ENCODE data around the gene SATB2.

Gene SATB2

DNA sequence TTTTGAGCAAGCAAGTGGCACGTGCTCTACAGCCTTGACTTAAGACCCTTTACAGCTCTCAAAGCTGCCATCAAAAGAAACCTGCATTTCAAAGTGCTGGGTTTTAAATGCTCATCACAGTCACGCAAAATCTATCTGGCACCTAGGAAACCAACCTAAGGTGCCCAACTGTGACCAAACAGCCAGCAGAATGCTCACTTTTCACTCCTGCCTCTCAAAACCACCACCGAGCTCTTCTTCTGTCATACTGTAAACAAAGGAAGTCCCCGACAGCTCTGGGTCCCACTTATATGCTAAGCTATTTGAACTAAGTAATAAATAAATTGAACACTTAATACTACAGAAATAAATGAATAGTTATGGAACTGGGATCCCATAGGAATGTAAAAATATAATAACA, 33.6 kb downstream of the SATB2 start:
- in situ Hi-C loops (cut with HindIII; ENCODE audit: low sequenced_read_pairs): no loop called here
- TF ChIP-seq, protein P1, sequence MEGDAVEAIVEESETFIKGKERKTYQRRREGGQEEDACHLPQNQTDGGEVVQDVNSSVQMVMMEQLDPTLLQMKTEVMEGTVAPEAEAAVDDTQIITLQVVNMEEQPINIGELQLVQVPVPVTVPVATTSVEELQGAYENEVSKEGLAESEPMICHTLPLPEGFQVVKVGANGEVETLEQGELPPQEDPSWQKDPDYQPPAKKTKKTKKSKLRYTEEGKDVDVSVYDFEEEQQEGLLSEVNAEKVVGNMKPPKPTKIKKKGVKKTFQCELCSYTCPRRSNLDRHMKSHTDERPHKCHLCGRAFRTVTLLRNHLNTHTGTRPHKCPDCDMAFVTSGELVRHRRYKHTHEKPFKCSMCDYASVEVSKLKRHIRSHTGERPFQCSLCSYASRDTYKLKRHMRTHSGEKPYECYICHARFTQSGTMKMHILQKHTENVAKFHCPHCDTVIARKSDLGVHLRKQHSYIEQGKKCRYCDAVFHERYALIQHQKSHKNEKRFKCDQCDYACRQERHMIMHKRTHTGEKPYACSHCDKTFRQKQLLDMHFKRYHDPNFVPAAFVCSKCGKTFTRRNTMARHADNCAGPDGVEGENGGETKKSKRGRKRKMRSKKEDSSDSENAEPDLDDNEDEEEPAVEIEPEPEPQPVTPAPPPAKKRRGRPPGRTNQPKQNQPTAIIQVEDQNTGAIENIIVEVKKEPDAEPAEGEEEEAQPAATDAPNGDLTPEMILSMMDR (IDR thresholded peaks at IDR 0.05; ENCODE audit: low read depth, low read length, missing control alignments): no peak
- H3K4me3 ChIP-seq (ENCODE audit: low read depth, low read length): no peak overlapping the region
- DNase-seq (ENCODE audit: low read depth): no peak

DNA sequence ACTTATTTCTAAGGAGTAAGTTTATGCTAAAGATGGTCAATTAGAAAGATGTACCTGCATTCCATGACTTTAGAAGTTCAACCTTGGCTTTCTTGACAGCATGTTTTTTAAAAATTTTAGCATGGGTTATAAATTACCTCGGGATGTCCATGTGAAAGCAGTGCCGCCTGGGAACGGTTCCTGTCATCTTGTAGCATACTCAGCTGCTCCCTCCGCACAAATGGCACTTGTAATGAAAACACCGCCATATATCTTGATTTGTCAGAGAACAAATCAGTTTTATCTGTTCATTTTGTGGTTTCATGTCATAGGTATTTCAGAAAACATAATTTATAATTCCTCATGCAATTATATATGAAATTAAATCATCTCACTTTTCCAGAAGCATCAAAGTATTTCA, 38.3 kb downstream of the SATB2 start:
- in situ Hi-C loops (cut with HindIII; ENCODE audit: low sequenced_read_pairs): no loop called here
- H3K4me3 ChIP-seq (ENCODE audit: low read depth, low read length): no peak overlapping the region
- DNase-seq (ENCODE audit: low read depth): no peak
- TF ChIP-seq, protein P1 (IDR thresholded peaks at IDR 0.05; ENCODE audit: low read depth, low read length, missing control alignments): no peak

DNA sequence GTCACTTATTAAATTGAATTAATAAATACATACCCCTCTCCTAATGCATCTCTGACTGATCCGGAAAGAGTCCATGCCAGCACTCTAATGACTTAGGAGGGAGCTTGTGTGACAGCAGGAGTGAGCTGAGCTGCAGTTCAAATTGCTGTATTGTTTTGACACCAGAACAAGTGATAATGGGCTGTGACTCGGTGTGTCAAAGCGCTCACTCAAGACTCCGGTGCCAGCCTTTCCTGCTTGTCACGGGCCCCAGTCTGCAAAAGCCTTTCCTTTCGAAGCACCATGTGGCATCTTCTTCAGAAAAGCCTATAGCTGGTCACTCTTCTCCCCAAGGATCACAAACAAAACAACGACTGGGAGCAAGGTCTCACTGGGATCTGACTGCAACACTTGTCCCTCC, 43.3 kb downstream of the SATB2 start:
- TF ChIP-seq, protein P1 (IDR thresholded peaks at IDR 0.05; ENCODE audit: low read depth, low read length, missing control alignments): no peak
- no peak for DNase-seq (ENCODE audit: low read depth)
- in situ Hi-C loops (cut with HindIII; ENCODE audit: low sequenced_read_pairs): no loop called here
- no peak overlapping the region for H3K4me3 ChIP-seq (ENCODE audit: low read depth, low read length)

DNA sequence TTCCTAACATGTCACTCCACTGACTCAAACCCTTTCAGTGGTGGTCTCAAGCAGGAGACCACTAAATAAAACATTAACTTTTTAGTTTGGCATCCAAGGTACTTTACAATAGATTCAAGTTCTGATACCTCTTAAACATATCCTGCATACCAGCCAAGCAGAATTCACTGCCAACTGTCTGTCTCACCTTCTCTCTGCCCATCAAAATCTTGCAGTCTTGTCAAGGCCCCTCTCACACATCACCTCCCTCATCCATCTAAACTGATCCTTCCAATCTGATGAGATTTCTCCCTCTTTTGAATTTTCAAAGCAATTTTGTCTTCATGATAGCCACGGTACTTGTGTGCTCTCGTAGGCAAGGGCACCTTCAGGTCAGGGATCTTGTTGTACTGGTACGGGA, 43.7 kb downstream of the SATB2 start:
- in situ Hi-C loops (cut with HindIII; ENCODE audit: low sequenced_read_pairs): no loop called here
- no peak for DNase-seq (ENCODE audit: low read depth)
- TF ChIP-seq, protein P1 (IDR thresholded peaks at IDR 0.05; ENCODE audit: low read depth, low read length, missing control alignments): no peak
- no peak overlapping the region for H3K4me3 ChIP-seq (ENCODE audit: low read depth, low read length)

DNA sequence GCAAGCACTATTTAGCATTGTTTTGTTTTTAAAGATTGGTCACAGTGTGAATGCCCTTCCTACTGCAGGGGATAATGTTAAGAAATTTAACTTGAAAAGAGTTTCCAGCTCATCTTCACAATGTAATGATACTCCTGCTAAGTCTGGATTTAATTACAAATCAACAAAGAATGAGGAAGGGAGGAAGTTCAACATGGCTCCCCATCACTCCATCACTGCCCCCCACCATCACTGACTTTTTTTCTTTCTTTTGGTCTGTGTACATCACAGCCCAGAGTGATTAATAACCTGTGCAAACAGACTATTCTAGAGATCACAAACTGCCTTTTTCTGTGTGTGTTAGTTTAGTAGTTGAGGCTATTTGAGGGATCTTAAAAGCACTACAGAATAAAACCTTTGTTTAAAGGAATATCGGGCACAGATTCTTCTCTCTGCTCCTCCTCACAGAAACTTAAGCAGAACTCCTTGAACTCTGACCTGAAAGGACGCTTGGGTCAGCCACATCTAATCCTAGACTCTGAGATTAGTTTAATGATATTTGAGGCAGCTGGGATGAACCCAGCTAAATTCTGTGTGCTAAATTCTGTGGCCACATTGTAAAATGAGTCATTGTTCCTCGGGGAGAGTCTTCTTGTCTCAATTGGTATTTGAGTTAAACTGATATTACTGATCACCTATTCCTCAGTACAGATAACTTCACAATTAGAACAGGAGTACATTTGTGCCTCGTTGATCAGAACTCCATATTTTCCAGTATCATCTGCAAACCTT, 47.8 kb downstream of the SATB2 start:
- H3K4me3 ChIP-seq (ENCODE audit: low read depth, low read length): no peak overlapping the region
- TF ChIP-seq, protein P1 (IDR thresholded peaks at IDR 0.05; ENCODE audit: low read depth, low read length, missing control alignments): no peak
- in situ Hi-C loops (cut with HindIII; ENCODE audit: low sequenced_read_pairs): no loop called here

DNA sequence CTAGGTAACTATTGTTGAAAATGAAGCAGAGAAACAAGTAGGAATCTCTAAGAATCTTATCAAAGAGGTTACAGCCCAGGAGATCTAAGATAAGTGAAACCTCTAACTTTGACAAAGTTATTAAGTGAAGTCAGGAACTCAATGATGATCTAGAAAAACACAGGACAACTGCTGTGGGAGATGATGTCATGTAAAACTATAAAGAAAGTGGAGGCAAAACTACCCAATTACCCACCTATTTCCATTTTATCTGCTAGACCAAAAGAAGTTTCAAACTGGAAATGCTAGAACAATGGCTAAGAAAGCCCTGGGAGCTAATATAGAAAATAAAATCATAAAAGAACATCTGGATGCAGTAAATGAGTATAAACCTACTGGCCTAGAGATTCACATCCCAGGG, 50.3 kb downstream of the SATB2 start:
- TF ChIP-seq, protein P1 (IDR thresholded peaks at IDR 0.05; ENCODE audit: low read depth, low read length, missing control alignments): no peak
- DNase-seq (ENCODE audit: low read depth): no peak
- no peak overlapping the region for H3K4me3 ChIP-seq (ENCODE audit: low read depth, low read length)
- in situ Hi-C loops (cut with HindIII; ENCODE audit: low sequenced_read_pairs): no loop called here

More for the DNA sequence above, 47.8 kb downstream of the SATB2 start:
- peak; percentile 8 for DNase-seq (ENCODE audit: low read depth)
